Measurements from ENCODE around the gene ECT2L. TPM values are rescaled to one million over a fixed set of nuclear protein-coding genes. Genes with fewer than 3 reads are reported as not detected.

ECT2L gene
- total and polyA plus RNA-seq, 2 donors (not counting 3 experiments of a cell fraction or from before 2014, with no cell fraction given) = not detected

DNA sequence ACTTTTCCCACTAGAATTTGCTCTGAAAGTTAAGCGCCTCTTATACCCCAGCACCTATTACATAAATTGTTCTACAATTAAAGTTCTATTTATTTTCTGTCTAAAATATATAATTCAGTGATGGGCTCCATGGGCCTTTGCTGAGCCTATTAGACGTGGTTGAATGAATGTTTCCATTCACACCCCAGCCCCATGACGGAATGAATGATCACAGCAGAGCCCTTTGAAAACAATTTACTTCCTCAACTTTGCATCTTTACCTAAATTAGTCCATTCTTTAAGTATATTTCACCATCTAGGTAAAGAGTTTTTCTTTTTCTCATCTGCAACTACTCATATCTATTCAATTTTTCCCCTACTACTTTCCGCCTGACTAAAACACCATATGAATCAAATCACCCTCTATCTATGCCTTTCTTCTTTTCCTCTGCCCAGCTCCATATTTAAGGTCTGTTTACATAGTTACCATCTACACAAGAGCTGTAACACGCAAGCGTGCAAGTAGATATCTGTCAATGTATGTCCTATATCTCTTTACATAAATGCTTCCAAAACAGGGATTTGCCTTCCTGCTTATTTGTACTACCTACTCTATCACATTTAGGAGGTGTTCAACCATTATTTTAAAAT, 69.7 kb downstream of the ECT2L start:
- DNase-seq (ENCODE audit: low read depth, low spot score) = no peak
- dilution Hi-C loops (cut with MboI; ENCODE audit: extremely low pct_ligation_motif_present, low sequenced_read_pairs) (no loop called here), intact Hi-C loops (cut with micrococcal nuclease) (no loop called here)
- ChIA-PET POLR2A (interaction anchor here (0.6 kb wide), 1 partner anchor 25 kb away, joined by 4 read pairs; no protein-coding TSS in a partner anchor), CTCF (interaction anchor here (1.3 kb wide), 1 partner anchor 18 kb away, joined by 3 read pairs; no protein-coding TSS in a partner anchor)
- Histone ChIP-seq H4K20me1 (replicated peaks; ENCODE audit: control insufficient read depth, extremely low read depth, insufficient read depth, low read length) (no peaks in the 10 kb centered on the region), H3K27ac (ENCODE audit: insufficient read depth, low read depth, low read length) (no peak overlapping the region), H3K9me1 (replicated peaks; ENCODE audit: control insufficient read depth, extremely low read depth, insufficient read depth, low read length) (no peaks in the 10 kb centered on the region), H3K27me3 (ENCODE audit: control insufficient read depth in 2 of 2, insufficient read depth in 2 of 2, low read length in 2 of 2) (peaks cover 0 to 2% of the 10 kb centered on the region in 2 experiments), H2AFZ (ENCODE audit: low read depth, low read length) (no peak overlapping the region), H3K9ac (replicated peaks; ENCODE audit: extremely low read depth, insufficient read depth, low read length) (no peak overlapping the region), H3K79me2 (ENCODE audit: control insufficient read depth, insufficient read depth, low read length) (no peaks in the 10 kb centered on the region), H3K4me2 (ENCODE audit: insufficient read depth, low read length) (no peak overlapping the region), H3K4me1 (ENCODE audit: control insufficient read depth, extremely low read depth, insufficient read depth, low read length) (no peaks in the 10 kb centered on the region), H3K36me3 (ENCODE audit: control insufficient read depth in 2 of 2, extremely low read depth in 1 of 2, insufficient read depth in 2 of 2, low read length in 2 of 2) (no peaks in the 10 kb centered on the region), H3K4me3 (replicated peaks in 1 of 3; ENCODE audit: insufficient read depth in 1 of 3, low read depth in 1 of 3, low read length in 3 of 3) (no peak overlapping the region), H3K9me3 (replicated peaks; ENCODE audit: control insufficient read depth, insufficient read depth, low read length) (no peaks in the 10 kb centered on the region)
- TF ChIP-seq EZH2 (IDR thresholded peaks at IDR 0.05; ENCODE audit: borderline replicate concordance, low read depth, low read length, severe bottlenecking) = no peak
- TF ChIP-seq MAX (IDR thresholded peaks at IDR 0.05; ENCODE audit: insufficient read depth, insufficient read length) = no peak
- TF ChIP-seq MYC (IDR thresholded peaks at IDR 0.05; ENCODE audit: low read depth, low read length) = no peak
- TF ChIP-seq POLR2AphosphoS5 (IDR thresholded peaks at IDR 0.05; ENCODE audit: insufficient read depth, low read depth, low read length) = no peak
- no peak for TF ChIP-seq JUN (IDR thresholded peaks at IDR 0.05; ENCODE audit: borderline replicate concordance, insufficient read depth, insufficient read length, low read depth)
- TF ChIP-seq POLR2A (IDR thresholded peaks at IDR 0.05; ENCODE audit: low read depth, low read length) = no peak
- TF ChIP-seq, protein P1, sequence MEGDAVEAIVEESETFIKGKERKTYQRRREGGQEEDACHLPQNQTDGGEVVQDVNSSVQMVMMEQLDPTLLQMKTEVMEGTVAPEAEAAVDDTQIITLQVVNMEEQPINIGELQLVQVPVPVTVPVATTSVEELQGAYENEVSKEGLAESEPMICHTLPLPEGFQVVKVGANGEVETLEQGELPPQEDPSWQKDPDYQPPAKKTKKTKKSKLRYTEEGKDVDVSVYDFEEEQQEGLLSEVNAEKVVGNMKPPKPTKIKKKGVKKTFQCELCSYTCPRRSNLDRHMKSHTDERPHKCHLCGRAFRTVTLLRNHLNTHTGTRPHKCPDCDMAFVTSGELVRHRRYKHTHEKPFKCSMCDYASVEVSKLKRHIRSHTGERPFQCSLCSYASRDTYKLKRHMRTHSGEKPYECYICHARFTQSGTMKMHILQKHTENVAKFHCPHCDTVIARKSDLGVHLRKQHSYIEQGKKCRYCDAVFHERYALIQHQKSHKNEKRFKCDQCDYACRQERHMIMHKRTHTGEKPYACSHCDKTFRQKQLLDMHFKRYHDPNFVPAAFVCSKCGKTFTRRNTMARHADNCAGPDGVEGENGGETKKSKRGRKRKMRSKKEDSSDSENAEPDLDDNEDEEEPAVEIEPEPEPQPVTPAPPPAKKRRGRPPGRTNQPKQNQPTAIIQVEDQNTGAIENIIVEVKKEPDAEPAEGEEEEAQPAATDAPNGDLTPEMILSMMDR (IDR thresholded peaks at IDR 0.05; ENCODE audit: extremely low read depth in 1 of 2, insufficient read depth in 1 of 2, low read depth in 1 of 2, low read length in 2 of 2) = no peak
- no peak for TF ChIP-seq FOS (IDR thresholded peaks at IDR 0.05; ENCODE audit: borderline replicate concordance, insufficient read depth, low read length)
- no peak for TF ChIP-seq GATA2 (IDR thresholded peaks at IDR 0.05; ENCODE audit: insufficient read depth, insufficient read length, low read depth, low read length)
- no TSS peak for BruUV-seq (replicated peaks)
- FAIRE-seq = no peak

Measured in endothelial cell of umbilical vein (primary cell).